HepG2 (cell line): ENCODE measurements around the gene GINM1.

ENCODE experiments used
- NR2F6 ChIP-seq, 2 experiments: IDR thresholded peaks; 2 replicates each; pipeline ENCODE4 v1.6.1; 2016; ENCODE audit warnings: antibody characterized with exemption in 1 of 2, mild to moderate bottlenecking in 1 of 2
- POLR2A ChIP-seq, 2 experiments: IDR thresholded peaks; 2 replicates each; pipeline ENCODE4 v1.6.1; 2011; ENCODE audit warnings: low read depth in 2 of 2, low read length in 2 of 2, mild to moderate bottlenecking in 1 of 2, moderate library complexity in 1 of 2; ENCODE audit not compliant: insufficient read depth in 1 of 2
- TF ChIP-seq, protein P1 (sequence below): sonication (generic); formaldehyde crosslinking; IDR thresholded peaks from 2 replicates; pipeline ENCODE4 v1.5.0; 2020; ENCODE audit warnings: mild to moderate bottlenecking, missing genetic modification reagents, moderate library complexity

DNA sequence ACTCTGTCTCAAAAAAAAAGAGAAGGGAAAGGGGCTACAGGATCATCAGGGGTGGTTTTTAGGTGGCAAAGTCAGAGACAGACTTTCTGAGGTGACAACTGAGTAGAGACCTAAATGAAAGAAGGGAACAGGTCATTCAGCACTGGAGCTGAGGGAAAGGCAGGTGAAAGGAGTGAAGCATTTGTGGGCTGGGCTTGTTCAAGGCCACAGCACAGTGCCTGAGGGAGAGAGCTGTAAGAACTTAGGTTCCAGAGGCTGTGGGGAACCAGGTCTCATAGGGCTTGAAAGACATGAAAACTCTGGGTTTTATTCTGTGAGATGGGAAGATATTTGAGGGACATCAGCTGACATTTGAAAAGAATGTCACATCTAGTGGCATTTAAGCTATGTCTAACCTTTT, 61.5 kb downstream of the GINM1 start:
- TF ChIP-seq, protein P1, sequence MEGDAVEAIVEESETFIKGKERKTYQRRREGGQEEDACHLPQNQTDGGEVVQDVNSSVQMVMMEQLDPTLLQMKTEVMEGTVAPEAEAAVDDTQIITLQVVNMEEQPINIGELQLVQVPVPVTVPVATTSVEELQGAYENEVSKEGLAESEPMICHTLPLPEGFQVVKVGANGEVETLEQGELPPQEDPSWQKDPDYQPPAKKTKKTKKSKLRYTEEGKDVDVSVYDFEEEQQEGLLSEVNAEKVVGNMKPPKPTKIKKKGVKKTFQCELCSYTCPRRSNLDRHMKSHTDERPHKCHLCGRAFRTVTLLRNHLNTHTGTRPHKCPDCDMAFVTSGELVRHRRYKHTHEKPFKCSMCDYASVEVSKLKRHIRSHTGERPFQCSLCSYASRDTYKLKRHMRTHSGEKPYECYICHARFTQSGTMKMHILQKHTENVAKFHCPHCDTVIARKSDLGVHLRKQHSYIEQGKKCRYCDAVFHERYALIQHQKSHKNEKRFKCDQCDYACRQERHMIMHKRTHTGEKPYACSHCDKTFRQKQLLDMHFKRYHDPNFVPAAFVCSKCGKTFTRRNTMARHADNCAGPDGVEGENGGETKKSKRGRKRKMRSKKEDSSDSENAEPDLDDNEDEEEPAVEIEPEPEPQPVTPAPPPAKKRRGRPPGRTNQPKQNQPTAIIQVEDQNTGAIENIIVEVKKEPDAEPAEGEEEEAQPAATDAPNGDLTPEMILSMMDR (CRISPR knock-in tag) = no peak
- TF ChIP-seq NR2F6 (IDR thresholded peaks at IDR 0.05) (no peak), NR2F6 (CRISPR knock-in tag; IDR thresholded peaks at IDR 0.05) (no peak), POLR2A (IDR thresholded peaks at IDR 0.05; ENCODE audit: insufficient read depth in 1 of 2, low read depth in 2 of 2, low read length in 2 of 2) (no peak)
